ENCODE results near the gene CNTN1.

GRCh38 chr12:40714636-40715035 is 22.4 kb downstream of the CNTN1 start:
- TF ChIP-seq CTCF (IDR thresholded peaks at IDR 0.05; ENCODE audit: poor library complexity): no peak
- TF ChIP-seq EZH2 (IDR thresholded peaks at IDR 0.05; ENCODE audit: borderline replicate concordance): no peak

Data from hepatocyte (in vitro differentiated cells).